Neural cell (in vitro differentiated cells): ENCODE measurements around the gene MYCT1. TPM values are rescaled to one million over a fixed set of nuclear protein-coding genes. Genes with fewer than 3 reads are reported as not detected.

ENCODE experiments used
- H2AFZ ChIP-seq: fragments of 200-600, 300-800 bp; sonication (generic), shearing (Covaris generic); 2 replicates; pipeline ENCODE4 v1.6.0; 2014; ENCODE audit warnings: low read depth, mild to moderate bottlenecking, antibody characterized with exemption, low read length, moderate library complexity
- H3F3A ChIP-seq: fragments of 200-600 bp; shearing (Covaris generic); 2 replicates; pipeline ENCODE4 v1.6.1; 2016; ENCODE audit warnings: mild to moderate bottlenecking, moderate library complexity, mixed read lengths, antibody characterized with exemption, low read length; ENCODE audit not compliant: insufficient read depth, poor library complexity, severe bottlenecking
- H3K27ac ChIP-seq: fragments of 200-600, 300-800 bp; sonication (generic), shearing (Covaris generic); 2 replicates; pipeline ENCODE4 v1.5.1; 2014; ENCODE audit warnings: mild to moderate bottlenecking, low read length, moderate library complexity
- H3K27me3 ChIP-seq: fragments of 300-800, 200-600 bp; sonication (generic), shearing (Covaris generic); 2 replicates; pipeline ENCODE4 v1.6.0; 2014; ENCODE audit warnings: mild to moderate bottlenecking, low read depth, low read length, moderate library complexity; ENCODE audit not compliant: insufficient read depth
- H3K36me3 ChIP-seq: fragments of 300-800, 200-600 bp; sonication (generic), shearing (Covaris generic); 2 replicates; pipeline ENCODE4 v1.5.1; 2014; ENCODE audit warnings: mild to moderate bottlenecking, antibody characterized with exemption, low read length, moderate library complexity; ENCODE audit not compliant: insufficient read depth
- H3K4me2 ChIP-seq: fragments of 300-800, 200-600 bp; sonication (generic), shearing (Covaris generic); 2 replicates; pipeline ENCODE4 v1.6.0; 2014; ENCODE audit warnings: mild to moderate bottlenecking, low read length
- H3K4me3 ChIP-seq: fragments of 300-800, 200-600 bp; sonication (generic), shearing (Covaris generic); 2 replicates; pipeline ENCODE4 v1.5.1; 2014; ENCODE audit warnings: mild to moderate bottlenecking, low read length, moderate library complexity
- H3K79me2 ChIP-seq: fragments of 200-600 bp; shearing (Covaris generic); replicated peaks from 2 replicates; pipeline ENCODE4 v1.6.0; 2014; ENCODE audit warnings: mild to moderate bottlenecking, low read length, moderate library complexity; ENCODE audit not compliant: insufficient read depth
- H3K9ac ChIP-seq: fragments of 300-800, 200-600 bp; sonication (generic), shearing (Covaris generic); 2 replicates; pipeline ENCODE4 v1.6.1; 2016; ENCODE audit warnings: mild to moderate bottlenecking, low read length, mixed read lengths
- H3K9me2 ChIP-seq: fragments of 200-600 bp; shearing (Covaris generic); 2 replicates; pipeline ENCODE4 v1.6.1; 2016; ENCODE audit warnings: mild to moderate bottlenecking, low read length, mixed read lengths; ENCODE audit not compliant: insufficient read depth
- H3K9me3 ChIP-seq: fragments of 200-600, 300-800 bp; sonication (generic), shearing (Covaris generic); 2 replicates; pipeline ENCODE4 v1.6.1; 2016; ENCODE audit warnings: mild to moderate bottlenecking, mixed run types, low read length, moderate library complexity, mixed read lengths
- H4K20me1 ChIP-seq: fragments of 200-600 bp; shearing (Covaris generic); 2 replicates; pipeline ENCODE4 v1.6.1; 2016; ENCODE audit warnings: mild to moderate bottlenecking, mixed run types; ENCODE audit not compliant: insufficient read depth
- EP300 ChIP-seq: fragments of 450-650 bp; conservative IDR thresholded peaks from 2 replicates; pipeline ENCODE4 v1.6.1; 2014; ENCODE audit warnings: antibody characterized with exemption, mild to moderate bottlenecking, moderate library complexity; ENCODE audit not compliant: poor library complexity, severe bottlenecking
- EZH2 ChIP-seq: fragments of 200-600, 300-800 bp; shearing (Covaris generic), sonication (generic); IDR thresholded peaks from 2 replicates; pipeline ENCODE4 v1.6.1; 2014; ENCODE audit warnings: antibody characterized with exemption, low read length, borderline replicate concordance, mild to moderate bottlenecking; ENCODE audit not compliant: insufficient read depth, poor library complexity, severe bottlenecking
- MXI1 ChIP-seq: fragments of 450-650 bp; conservative IDR thresholded peaks from 2 replicates; pipeline ENCODE4 v1.6.1; 2014; ENCODE audit warnings: antibody characterized with exemption, mild to moderate bottlenecking; ENCODE audit not compliant: poor library complexity, severe bottlenecking
- POLR2AphosphoS5 ChIP-seq: IDR thresholded peaks from 2 replicates; pipeline ENCODE4 v1.6.1; 2012
- RAD21 ChIP-seq: fragments of 450-650 bp; conservative IDR thresholded peaks from 2 replicates; pipeline ENCODE4 v1.6.1; 2014; ENCODE audit warnings: antibody characterized with exemption, mild to moderate bottlenecking, moderate library complexity
- REST ChIP-seq: IDR thresholded peaks from 2 replicates; pipeline ENCODE4 v1.6.1; 2012; ENCODE audit warnings: borderline replicate concordance
- SMC3 ChIP-seq: fragments of 450-650 bp; conservative IDR thresholded peaks from 2 replicates; pipeline ENCODE4 v1.6.1; 2014; ENCODE audit warnings: antibody characterized with exemption, mild to moderate bottlenecking, moderate library complexity; ENCODE audit not compliant: poor library complexity
- TAF1 ChIP-seq: IDR thresholded peaks from 2 replicates; pipeline ENCODE4 v1.6.1; 2012; ENCODE audit warnings: low read depth
- polyA plus RNA-seq: library from polyadenylated mRNA; depleted of rRNA; stranded (reverse); fragments of >200 nt; gene quantifications from 2 replicates; pipeline ENCODE4 v1.2.3, GENCODE V29; 2014
- TF ChIP-seq, protein P1 (sequence below): fragments of 450-650 bp; IDR thresholded peaks from 2 replicates; pipeline ENCODE4 v1.5.1; 2014; ENCODE audit warnings: antibody characterized with exemption, mild to moderate bottlenecking, moderate library complexity; ENCODE audit not compliant: poor library complexity, severe bottlenecking

MYCT1 gene
- polyA plus RNA-seq, 1 donor from 2014 or later, result not detected

DNA sequence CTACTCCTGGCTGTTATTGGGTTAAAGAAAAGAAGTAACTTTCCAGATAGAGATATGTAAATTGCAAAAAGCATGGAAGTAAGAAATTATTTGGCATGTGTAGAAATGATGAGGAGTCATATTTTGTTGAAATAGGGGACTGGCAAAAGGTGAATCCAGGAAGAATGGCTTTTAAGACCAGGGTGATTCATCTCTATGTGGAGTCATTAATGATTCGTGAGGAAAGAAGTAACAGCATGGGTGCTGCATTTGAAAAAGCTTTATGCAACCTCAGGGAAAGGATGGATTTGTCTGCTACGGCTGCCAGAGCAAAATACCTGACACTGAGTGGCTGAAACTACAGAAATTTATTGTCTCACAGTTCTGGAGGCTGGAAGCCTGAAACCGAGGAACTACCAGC lies 45.7 kb upstream of the MYCT1 start:
- no peaks in the 10 kb centered on the region for H4K20me1 ChIP-seq
- H2AFZ ChIP-seq, result no peak overlapping the region
- H3K4me2 ChIP-seq, result no peak overlapping the region
- TF ChIP-seq REST (no peak), EP300 (no peak), RAD21 (no peak), SMC3 (no peak)
- TF ChIP-seq, protein P1, sequence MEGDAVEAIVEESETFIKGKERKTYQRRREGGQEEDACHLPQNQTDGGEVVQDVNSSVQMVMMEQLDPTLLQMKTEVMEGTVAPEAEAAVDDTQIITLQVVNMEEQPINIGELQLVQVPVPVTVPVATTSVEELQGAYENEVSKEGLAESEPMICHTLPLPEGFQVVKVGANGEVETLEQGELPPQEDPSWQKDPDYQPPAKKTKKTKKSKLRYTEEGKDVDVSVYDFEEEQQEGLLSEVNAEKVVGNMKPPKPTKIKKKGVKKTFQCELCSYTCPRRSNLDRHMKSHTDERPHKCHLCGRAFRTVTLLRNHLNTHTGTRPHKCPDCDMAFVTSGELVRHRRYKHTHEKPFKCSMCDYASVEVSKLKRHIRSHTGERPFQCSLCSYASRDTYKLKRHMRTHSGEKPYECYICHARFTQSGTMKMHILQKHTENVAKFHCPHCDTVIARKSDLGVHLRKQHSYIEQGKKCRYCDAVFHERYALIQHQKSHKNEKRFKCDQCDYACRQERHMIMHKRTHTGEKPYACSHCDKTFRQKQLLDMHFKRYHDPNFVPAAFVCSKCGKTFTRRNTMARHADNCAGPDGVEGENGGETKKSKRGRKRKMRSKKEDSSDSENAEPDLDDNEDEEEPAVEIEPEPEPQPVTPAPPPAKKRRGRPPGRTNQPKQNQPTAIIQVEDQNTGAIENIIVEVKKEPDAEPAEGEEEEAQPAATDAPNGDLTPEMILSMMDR, result no peak
- H3K27ac ChIP-seq, result no peak overlapping the region
- H3K9ac ChIP-seq, result no peak overlapping the region
- no peaks in the 10 kb centered on the region for H3K9me2 ChIP-seq
- H3K4me3 ChIP-seq, result no peak overlapping the region
- H3K79me2 ChIP-seq, result no peaks in the 10 kb centered on the region
- no peaks in the 10 kb centered on the region for H3K9me3 ChIP-seq
- H3K27me3 ChIP-seq, result no peaks in the 10 kb centered on the region
- H3K36me3 ChIP-seq, result no peaks in the 10 kb centered on the region
- H3F3A ChIP-seq, result no peaks in the 10 kb centered on the region

DNA sequence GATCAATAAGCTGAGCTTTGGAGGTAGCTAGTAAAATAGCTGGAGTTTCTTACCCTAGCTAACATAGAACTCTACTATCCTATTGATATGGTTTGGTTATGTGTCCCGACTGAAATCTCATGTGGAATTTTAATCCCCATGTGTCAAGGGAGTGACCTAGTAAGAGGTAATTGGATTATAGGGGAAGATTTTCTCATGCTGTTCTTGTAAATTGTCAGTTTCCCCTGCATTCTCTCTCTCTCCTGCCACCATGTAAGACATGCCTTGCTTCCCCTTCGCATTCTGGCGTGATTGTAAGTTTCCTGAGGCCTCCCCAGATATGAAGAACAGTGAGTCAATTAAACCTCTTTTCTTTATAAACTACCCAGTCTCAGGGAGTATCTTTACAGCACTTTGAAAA lies 35.9 kb upstream of the MYCT1 start:
- H3K79me2 ChIP-seq, result no peaks in the 10 kb centered on the region
- H3K27me3 ChIP-seq, result no peaks in the 10 kb centered on the region
- no peak overlapping the region for H3K27ac ChIP-seq
- H3K36me3 ChIP-seq, result no peaks in the 10 kb centered on the region
- no peak overlapping the region for H3K4me3 ChIP-seq
- H3K9me3 ChIP-seq, result no peaks in the 10 kb centered on the region
- H3K9ac ChIP-seq, result no peak overlapping the region
- H2AFZ ChIP-seq, result no peak overlapping the region
- H3K9me2 ChIP-seq, result no peaks in the 10 kb centered on the region
- H3F3A ChIP-seq, result no peaks in the 10 kb centered on the region
- no peaks in the 10 kb centered on the region for H4K20me1 ChIP-seq
- no peak overlapping the region for H3K4me2 ChIP-seq
- TF ChIP-seq MXI1 (no peak), SMC3 (no peak), TAF1 (no peak), POLR2AphosphoS5 (no peak), EZH2 (no peak), REST (no peak), EP300 (no peak), RAD21 (no peak)
- TF ChIP-seq, protein P1, result no peak
